GM20431 (cell line): ENCODE results near the gene MARCO.

Experiments used
- in situ Hi-C: fragments of 300-500 bp; cut with MseI, MboI; formaldehyde crosslinking; loops from one replicate; pipeline ENCODE4 v1.15.0; 2020; ENCODE audit warnings: low sequenced_read_pairs; ENCODE audit not compliant: unreplicated experiment

MARCO gene

GRCh38 chr2:118971245-118972122 lies 29.5 kb downstream of the MARCO start:
- in situ Hi-C loops = no loop called here

DNA sequence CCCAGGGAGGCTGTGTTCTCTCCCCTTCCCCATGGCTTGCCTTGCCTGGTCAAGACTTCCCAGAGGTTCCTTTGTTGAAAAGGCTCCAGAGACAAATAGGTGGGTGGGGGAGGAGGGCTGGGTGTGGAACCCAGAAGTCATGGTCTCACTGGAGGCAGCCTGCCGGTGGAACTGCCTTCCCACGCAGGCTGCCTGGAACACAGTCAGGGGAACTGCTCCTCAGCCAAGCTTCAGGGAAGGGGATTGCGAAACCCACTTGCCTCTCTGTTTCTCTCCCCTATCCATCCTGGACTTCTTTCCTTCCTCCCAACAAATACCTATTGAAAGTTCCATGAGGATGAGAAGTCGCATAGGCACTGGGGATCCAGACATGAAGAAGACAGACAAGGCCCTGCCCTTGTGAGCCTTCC lies 31.6 kb downstream of the MARCO start:
- in situ Hi-C loops = no loop called here

- in situ Hi-C loops = no loop called here
Measured at GRCh38 chr2:118974103-118974993, 32.4 kb downstream of the MARCO start.

DNA sequence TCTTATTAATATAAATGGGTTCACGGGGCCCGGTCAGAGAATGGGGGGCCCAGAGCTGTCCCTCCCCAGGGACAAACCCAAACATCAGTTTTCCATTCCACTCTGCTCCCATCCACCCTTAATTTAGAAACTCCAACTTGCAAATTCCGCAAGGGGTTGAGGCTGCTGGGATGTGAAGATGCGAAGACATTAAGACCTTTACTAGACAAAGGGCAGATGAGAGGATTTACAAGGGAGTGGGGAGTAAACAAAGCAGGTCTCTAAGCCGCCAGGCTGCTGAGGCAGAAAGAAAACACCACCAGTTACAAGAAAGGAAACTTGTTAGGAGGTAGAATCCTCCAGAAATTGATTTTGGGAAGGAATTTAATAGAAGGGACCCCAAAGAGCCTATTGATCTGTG lies 33.1 kb downstream of the MARCO start:
- in situ Hi-C loops = no loop called here

GRCh38 chr2:118978064-118978463 lies 36.1 kb downstream of the MARCO start:
- in situ Hi-C loops = no loop called here

GRCh38 chr2:118979152-118979861 lies 37.3 kb downstream of the MARCO start:
- in situ Hi-C loops = no loop called here

- in situ Hi-C loops = no loop called here
Measured at GRCh38 chr2:118980022-118980421, 38.0 kb downstream of the MARCO start.

DNA sequence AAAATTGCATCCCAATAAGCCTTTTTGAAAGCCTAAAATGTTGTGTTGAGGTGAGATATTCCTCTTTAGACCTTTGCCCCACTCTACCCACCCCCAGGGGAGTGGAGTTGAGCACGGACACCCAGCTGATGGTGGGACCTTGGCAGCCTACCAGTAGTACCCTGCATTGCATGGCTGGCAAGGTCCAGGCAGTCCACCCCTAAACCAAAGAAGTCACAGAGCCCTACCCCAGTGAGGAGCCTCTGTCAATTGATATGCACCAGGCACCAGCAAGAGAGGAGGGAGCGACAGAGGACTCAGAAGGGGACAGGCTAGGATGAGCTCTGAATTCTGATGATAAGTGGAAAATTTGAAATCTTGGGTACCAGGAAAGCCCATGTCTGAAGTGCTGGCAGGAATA lies 38.6 kb downstream of the MARCO start:
- in situ Hi-C loops = no loop called here

DNA sequence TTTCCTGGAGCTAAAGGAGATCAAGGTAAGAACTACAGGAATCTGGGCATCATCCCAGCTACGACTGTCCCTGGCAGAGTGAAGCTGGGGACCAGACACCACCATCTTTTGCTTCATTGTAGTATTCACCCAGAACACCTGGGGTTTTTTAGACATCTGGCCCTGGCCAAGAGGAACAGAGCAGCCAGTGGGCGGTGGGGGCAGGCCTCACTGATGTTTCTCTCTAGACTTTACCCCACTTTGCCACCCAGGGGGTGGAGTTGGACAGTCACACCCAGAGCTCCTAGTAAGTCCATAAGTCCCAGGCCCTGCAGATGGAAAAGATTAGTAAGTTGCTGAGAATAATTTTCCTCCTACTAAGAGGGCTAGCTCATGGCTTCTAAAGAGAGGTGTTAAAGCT lies 39.6 kb downstream of the MARCO start:
- in situ Hi-C loops = no loop called here

DNA sequence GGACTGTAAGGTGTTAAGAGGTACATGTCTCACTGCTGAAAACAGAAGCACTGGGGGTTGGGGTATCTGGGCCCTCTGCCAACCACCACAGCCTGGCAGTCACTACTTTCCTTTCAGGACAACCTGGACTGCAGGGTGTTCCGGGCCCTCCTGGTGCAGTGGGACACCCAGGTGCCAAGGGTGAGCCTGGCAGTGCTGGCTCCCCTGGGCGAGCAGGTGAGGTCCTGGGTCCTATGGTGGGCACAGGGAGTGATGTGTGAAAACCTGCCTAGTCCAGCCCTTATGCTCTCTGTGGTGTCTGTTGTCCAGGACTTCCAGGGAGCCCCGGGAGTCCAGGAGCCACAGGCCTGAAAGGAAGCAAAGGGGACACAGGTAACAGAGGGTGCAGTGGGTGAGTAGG lies 40.0 kb downstream of the MARCO start:
- in situ Hi-C loops = no loop called here

GRCh38 chr2:118983133-118983532 lies 41.1 kb downstream of the MARCO start:
- in situ Hi-C loops = no loop called here

GRCh38 chr2:118983915-118984314 lies 41.9 kb downstream of the MARCO start:
- in situ Hi-C loops = no loop called here

DNA sequence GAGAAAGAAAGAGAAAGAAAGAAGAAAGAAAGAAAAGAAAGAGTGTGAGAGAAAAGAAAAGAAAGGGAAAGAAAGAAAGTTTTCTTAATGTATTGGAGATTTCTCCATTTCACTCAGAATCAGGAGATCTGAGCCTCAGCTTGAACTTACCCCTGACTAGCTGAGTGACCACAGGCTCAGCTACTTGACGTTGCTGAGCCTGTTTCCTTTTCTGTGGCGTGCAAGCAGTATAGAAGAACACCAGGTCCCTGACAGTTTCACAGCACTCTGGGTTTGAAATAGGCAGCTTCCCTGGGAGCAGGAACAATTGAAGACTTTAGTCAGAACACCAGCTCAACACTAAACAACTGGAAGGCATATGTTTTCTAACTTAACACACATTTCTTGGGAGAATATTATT lies 44.7 kb downstream of the MARCO start:
- in situ Hi-C loops = no loop called here

GRCh38 chr2:118987886-118988285 lies 45.9 kb downstream of the MARCO start:
- in situ Hi-C loops = no loop called here

DNA sequence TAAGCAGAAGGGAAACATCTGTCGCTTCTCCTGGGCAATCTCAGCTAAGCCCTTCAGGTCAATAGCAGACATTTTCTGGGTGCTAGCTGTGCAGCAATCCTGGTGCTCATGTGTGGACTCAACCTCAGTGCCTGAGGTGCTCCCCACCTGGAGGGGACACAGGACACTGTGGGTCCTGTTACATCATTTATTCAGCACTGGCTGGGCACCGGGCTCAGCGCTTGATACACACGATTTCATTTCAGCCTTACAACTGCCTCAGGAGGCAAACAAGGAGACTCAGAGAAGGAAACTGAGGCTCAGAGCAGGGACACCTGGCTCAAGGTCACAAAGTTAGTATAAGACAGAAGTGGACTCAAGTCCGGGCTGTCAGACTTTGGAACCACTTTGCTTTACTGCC lies 46.7 kb downstream of the MARCO start:
- in situ Hi-C loops = no loop called here

DNA sequence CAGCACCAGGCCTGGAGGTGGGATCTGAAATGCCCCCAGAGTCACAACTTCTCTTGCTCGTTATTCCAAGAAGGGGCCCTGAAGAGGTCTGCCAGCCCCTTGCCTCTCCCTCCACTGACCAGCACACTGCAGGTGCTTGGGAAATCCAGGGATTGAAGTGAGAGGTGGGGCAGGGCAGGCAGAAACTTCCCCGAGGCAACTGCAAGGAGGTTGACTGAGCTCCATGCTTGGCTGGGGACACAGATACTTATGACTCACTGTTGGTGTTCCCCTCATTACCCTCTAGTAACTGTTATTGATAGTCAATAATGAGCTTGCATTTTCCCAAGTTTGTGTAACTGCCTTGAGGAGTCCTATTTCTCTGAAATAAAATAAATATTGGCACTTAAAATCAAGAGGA lies 47.5 kb downstream of the MARCO start:
- in situ Hi-C loops = no loop called here

DNA sequence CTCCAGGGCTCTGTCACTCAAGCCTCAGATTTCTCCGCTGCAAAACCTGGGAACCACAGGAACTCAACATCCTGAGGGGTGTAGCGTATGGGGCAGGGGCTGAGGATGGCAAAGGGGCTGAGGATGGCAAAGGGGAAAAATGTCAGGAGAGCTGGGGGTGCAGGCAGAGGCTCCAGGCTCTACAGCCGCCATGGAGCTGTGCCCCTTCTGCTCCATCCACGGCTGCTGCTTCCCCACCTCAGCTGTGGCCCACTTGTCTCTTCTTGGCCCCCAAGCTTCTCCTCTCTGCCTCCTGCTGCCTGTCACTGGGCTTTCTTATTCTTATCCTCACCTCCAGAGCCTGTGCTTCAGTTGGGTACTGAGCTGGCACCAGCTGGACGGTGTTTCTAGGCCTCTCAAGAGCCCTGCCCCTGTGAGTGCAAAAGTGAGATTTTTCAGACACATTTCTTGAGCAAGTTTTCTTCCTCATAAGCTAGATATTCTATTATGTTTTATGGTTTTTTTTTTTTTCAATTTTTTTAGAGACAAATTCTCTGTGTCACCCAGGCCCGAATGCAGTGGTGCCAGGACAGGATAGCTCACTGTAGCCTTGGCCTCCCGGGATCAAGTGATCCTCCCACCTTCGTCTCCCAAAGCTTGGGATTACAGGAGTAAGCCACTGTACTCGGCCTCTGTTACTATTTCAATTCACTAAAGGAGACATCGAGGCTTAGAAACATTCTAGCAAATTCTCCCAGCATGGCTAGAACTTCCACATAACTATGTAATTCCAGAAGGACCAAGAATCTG lies 49.0 kb downstream of the MARCO start:
- in situ Hi-C loops = no loop called here

DNA sequence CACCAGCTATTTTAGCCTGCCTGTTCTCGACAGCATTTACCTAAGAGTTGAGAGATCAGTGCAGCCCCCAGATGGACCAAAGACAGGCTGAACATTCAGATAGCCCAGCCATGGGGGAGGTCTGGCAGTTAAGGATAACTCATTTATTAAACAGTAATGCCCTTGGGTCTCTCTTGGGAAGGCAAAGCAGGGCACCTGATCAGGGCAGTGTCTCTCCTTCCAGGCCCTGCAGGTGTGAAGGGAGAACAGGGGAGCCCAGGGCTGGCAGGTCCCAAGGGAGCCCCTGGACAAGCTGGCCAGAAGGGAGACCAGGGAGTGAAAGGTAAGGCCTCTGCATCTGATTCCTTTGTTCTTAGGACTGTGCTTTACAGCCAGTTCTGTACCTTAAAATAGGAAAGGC lies 49.6 kb downstream of the MARCO start:
- in situ Hi-C loops = no loop called here

- in situ Hi-C loops = no loop called here
Measured at GRCh38 chr2:118992740-118993391, 50.9 kb downstream of the MARCO start.
